Activated naive CD4-positive, alpha-beta T cell treated with Interleukin-2 at 50 U/mL for 16 hours (primary cell): Measurements from ENCODE around the gene DOCK8.

Experiments used
- DNase-seq: peaks from one replicate; pipeline ENCODE4 v3.0.0-alpha.2; 2020

The DOCK8 gene

DNA sequence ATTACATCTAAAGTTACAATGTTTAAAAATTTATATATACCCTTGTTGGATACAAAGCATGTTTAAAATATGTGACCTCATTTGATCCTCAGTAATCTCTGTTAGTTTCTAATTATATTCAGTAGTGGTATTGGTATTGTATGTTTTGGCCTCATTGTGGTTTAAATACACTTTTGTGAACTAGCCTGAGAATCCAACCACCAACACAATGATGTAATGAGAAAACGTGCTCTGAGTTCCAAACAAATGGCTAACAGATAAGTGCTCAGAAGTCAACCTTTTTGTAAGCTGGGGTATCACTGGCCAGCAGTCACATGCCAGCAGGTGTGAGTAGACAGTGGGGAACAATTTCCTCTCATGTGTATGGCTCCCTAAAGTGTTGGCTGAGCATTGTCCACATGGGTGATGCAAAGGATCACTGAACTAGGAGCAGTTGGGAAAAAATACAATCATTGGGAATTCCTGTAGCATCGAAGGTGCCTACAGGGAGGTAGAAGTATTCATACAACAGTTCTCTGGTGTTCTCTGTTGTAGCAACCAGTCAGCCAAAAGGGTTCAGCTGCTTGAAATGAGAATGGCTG lies 56.1 kb downstream of the DOCK8 start:
- no peak for DNase-seq

DNA sequence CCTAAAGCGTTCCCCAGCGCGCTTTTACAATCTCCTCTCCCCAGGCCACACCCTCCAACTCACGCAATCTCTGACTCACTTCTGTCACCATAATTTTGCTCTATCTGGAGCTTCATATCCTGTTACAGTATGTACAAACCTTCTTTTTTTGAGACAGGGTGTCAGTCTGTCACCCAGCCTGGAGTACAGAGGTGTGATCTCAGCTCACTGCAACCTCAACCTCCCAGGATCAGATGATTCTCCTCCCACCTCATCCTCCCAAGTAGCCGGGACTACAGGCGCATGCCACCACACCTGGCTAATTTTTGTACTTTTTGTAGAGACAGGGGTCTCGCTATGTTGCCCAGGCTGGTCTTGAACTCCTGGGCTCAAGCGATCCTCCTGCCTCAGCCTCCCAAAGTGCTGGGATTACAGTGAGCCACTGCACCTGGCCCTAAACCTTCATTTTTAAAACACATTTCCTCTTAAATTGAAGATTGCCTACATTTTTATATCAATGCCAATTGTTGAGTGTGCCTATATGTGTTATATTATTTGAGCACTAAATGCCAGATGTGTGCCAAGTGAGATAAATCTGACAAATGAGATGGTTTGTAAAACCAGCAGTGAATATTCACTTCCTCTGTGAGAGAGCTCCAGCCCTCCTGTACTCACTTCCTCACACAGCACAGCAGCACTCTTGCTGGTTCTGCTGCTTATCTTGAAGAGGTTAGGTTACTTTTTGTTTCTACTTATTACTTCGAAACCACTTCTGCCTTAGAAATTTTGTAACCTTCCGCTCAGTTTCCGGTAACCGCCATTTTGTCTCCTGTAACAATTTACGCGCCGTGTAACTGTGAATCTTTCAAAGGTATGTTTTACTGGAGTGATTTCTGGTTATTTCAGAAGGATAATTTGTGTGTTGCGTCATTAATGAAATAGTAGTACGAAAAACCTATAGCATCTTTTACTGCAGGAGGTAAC lies 57.9 kb downstream of the DOCK8 start:
- DNase-seq: peak; percentile 77

DNA sequence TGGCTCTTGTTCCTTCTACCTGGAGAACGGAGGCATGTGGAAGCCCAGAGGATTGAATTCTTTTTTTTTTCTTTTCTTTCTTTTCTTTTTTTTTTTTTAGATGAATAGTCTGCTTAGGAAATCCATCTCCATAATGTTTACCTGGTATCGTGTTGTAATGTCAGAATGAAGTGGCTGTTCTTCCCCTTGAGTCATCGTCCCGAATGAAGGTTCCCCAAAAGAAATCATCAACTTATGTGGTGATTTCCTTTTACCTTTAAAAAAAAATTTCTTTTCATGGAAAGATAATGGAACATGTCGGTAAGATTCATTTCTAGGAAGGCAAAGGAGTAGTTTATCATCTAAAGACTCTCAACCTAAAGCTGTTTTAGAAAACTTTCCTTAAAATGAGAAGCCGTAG lies 59.7 kb downstream of the DOCK8 start:
- no peak for DNase-seq

DNA sequence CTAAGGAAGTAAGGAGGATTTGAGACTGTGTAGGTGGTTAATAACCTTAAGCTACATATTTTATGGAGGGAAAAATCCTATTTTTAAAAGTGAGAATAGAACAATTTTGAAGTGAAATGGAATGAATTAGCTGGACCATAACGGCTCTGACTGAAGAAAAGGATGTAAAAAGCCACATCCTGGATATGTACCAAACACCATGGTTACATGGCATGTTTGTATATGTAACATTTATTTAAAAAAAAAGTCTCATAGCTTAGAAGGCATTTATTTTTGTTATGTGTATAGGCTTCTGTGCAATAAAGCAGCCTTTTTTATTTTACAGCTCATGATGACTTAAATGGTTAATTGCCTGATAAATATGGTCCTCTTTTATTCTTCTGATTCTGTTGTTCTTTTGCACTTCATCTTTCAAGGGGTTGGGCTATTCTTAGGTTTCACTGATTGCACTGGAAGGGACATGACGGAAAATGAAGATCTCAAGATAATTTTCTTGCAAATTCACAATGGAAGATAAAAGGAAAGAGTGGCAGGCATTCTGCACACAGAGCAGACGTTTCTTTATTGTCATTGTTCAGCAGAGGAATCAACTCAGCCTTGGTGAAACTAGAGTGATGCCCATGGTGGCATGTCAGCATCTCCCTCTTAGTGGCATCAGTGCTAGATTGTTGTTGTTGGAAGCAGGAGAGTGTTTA lies 63.1 kb downstream of the DOCK8 start:
- DNase-seq: no peak

DNA sequence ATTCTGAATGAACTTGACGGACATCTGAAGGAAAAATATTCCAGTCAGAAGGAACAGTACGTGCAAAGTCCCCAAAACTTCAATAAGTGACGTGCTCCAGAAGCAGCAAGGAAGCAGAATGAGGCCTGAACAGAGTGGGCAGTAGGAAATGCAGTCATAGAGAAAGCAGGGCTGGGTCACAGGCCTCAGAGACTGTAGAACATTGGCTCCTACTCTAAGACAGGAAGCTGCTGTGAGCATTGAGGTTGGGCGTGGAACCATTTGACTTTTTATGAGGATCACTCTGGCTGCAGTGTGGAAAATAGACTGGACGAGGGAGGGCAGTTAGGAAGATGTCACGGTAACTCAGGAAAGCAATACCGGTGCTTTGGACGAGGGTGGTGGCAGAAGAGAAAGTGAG lies 64.0 kb downstream of the DOCK8 start:
- DNase-seq: peak; percentile 55

DNA sequence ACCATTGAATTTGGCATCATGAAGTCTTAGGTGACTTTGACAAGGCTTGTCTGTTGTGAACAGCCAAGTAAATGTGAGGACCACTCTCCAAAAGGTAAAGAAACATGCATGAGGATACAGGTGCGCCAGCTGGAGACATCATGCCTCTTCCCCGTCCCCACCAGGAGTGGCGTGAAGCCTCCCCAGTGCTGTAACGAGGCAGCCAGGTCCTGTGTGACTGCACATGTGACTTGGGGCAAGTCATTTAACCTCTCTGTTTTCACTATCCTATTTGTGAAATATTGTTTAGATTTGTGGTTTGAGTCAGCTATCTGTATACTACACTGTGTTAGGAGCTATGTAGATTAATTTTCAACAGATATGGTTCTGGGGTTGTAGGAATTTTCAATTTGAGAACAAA lies 65.0 kb downstream of the DOCK8 start:
- DNase-seq: no peak

DNA sequence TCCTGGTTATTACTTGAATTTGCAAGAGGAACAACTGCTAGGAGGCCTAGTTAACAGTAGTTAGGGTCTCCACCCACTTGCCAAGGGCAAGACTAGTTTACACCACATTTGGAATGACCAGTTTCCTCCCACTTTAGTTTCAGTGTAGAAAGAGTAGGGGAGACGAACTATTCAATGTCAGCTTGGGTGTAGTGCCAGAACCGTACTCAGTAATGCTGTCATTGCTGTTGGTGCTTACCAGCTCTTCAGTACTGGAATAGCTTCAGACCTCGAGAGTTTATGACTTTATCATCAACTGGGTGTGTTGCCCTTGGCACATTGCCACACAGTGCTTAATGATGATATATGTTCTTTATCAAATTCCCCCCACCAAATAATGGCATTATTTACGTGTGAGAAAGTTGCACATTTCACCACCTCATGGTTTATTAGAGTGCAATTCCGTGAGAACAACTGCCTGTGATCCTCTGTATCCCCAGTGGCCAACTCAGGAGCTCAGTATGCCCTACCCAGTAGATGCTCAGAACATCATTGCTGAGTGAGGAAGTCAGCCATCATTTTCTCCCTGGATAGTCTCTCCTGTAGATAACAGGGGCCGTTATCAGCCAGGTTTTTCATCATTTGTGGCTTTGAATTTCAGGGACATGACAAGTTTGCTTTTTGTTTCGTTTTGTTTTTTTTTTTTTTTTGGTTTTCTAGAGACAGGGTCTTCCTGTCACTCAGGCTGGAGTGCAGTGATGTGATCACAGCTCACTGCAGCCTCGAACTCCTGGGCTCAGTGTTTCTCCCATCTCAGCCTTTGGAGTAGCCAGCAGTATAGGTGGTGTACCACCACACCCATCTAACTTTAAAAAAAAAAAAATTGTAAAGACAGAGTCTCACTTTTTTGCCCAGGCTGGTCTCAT lies 67.3 kb downstream of the DOCK8 start:
- peak; percentile 22 for DNase-seq

DNA sequence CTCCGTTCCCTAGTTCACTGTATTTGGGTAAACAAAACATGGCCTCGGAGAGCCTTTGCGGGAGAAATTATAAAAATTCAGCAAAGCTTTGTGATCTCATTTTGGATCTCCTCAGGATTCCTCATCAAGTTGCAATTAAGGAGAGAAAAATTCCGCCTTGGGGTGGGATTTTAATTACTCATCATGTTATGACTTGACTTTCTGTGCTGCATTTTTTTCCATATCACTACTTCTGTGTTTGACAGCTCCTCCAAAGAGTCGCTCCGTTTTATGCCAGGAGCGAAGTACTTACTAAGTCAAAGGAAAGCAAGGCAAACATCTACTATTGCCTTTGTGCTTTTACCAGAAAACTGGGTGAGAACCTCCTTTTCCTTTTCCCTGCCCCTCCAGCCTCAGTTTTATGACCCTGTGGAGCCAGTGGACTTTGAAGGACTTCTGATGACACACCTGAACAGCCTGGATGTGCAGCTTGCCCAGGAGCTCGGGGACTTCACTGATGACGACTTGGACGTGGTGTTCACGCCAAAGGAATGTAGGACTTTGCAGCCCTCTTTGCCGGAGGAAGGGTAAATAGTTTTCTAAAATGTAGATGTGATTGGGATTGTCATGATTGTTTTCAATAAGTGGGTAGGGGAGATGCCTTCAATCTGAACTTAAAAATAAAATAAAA lies 71.5 kb downstream of the DOCK8 start:
- DNase-seq: no peak

DNA sequence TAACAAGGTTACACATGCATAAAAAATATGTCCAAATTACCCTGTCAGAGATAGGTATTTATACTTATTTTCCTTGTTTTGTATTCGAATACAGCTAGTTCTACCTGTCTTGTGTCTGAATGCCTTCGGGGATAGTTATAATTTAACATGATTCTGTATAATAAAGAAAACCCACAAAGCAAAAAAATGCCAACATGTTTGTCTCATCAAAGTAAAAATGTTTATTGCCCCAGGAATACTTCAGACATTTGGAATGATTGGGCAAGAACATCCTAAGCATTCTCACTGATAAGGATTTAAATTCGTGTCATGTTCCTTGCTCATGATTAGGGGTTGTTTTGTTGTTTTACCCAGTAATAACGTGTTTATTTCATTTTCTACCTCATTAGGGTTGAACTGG lies 74.5 kb downstream of the DOCK8 start:
- DNase-seq: no peak

DNA sequence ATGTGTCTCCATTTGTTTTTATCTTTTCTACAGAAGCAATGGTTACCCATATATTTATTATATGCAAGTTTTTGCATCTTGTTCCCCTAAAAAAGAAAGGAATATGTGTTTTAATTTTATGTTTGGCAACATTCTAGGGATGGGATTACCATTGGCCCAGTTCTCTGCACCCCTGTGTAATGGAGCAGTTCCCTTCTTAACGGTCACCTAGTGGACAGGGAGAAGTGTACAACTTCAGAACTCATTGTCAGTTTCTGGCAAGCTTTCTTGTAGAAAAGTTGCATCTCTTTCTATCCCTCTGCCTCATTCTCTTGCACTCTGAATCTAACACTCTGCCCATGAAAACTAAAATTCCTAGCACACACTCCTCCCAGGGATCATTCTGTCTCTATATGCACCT lies 78.2 kb downstream of the DOCK8 start:
- DNase-seq: no peak

DNA sequence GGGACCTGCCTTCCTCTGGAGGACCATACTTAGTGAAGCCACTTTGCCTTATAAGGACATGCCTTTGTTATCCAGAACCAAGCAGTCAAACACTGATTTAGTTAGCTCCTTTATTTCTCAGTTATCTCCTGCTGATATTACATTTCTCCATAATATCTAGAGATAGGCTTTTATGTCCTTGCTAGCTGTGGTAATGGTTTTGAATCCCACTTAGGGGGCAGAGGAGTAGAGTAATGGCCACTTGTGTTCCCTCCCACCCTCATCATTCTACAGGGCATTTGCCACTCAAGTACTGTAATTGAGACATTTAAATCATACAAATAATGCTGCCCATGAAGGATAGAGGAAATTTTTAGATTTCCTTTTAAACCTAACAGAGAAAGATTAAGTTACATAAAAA lies 80.9 kb downstream of the DOCK8 start:
- DNase-seq: no peak

DNA sequence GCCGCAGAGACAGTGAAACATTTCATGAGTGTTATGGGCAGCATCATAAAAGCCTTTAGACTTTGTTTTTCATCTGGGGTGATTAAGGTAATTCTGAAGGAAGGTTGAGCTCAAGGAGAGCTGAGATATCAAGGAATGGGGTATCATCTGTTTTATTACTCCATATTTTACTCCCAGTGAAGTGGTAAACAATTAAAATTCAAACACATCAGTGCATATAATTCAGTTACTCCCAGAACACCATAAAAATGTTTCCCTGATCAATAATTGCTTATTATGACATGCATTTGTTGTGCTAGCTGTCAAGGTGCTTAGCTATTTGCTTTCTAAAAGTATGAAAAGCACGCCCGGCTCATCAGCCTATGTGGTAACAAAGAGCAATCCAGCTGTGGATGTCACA lies 81.7 kb downstream of the DOCK8 start:
- DNase-seq: no peak

DNA sequence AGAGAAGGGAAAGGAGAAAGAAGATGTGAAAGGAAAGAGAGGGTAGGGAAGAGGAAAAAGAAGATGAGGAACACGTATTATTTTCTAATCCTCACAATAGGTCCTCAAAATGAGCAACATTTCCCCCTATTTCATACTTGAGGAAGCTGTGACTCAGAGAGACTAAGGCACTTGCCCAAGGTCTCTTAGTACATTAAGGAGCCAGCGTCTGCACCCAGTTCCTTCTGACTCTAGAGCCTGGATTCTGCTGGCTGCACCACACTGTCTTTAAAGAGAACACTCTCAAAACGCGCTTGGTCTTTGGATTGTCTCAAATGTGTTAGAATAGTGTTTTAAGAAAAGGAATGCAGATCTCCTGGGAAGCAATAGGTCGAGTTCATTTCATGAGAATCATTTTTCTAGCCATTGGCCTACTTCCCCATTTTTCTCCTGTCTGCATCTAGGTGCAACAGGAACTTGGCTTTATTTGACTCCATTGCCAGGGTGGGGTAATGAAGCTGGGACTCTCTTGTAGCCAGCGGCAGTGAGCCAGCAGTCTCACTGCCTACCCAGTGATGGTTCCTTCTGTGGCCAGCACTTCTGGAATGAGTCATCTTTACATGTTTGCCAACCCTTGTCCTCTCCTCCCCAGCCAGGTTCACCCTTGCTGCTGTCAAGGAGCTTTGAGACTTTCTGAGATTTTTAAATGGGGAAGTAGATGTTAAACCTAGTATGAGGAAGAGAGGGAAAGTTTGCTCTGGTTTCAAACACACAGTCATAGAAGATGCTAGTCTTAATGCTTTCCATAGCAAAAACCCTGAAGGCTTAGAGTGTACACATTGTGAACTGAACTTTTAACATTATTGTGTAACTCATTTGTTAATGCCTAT lies 82.7 kb downstream of the DOCK8 start:
- no peak for DNase-seq

DNA sequence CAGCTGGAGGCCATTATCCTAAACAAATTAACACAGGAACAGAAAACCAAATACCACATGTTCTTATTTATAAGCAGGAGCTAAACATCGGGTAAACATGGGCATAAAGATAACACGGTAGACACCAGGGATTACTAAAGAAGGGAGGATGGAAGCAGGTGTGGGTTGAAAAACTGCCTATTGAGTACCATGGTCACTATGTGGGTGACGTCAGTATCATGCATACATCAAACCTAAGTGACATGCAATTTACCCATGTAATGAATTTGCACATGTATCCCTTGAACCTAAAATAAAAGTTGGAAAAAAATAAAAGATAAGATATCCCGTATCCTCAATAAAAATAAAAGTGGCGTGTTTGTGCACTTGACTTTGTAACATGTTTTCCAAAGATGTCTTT lies 88.8 kb downstream of the DOCK8 start:
- no peak for DNase-seq

DNA sequence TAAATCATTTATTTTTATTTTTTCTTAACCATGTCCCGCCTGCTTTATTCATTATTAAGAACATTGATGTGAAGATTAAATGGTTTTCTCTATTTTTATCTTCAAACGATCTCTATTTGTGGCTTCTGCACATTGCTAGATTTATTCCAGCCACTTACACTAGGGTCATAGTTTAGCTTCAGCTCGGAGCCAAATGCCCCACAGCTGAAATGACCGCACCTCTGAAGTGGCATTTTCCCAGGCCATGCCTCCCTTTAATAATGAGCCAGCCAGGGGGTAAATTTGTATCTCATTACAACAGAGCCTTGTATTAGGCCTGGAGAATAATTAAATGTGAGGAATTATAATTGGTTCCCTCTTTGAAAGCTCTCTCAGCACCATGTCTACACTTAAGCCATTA lies 89.4 kb downstream of the DOCK8 start:
- no peak for DNase-seq

DNA sequence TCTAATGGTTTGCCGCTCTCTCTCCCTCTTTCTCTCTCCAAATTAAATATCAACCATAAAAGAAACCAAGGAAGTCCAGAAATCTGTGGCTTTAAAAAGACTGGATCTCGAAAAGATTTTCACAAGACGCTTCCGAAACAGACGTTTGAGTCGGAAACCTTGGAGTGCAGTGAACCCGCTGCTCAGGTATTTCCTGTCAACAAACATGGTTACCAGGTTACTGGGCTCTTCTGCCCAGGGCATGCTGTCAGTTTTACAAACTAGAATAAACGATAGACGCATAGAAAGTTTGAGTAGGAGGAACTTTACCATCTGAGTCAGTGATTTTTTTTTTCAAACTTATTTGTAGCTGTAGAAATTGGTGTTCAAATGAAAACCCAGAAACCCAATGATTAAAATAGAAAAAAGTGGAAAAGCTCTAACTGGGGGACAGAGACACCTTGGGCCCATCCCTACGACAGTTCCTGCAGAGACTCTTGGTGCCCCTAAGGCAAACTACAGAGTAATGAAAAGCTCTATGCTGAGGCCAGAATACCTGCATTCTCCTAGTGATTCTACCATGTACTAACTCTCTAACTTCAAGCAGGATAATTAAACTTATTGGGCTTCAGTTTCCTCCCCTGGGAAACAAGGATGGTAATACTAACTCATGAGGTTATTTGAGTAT lies 90.0 kb downstream of the DOCK8 start:
- DNase-seq: peak; percentile 31

DNA sequence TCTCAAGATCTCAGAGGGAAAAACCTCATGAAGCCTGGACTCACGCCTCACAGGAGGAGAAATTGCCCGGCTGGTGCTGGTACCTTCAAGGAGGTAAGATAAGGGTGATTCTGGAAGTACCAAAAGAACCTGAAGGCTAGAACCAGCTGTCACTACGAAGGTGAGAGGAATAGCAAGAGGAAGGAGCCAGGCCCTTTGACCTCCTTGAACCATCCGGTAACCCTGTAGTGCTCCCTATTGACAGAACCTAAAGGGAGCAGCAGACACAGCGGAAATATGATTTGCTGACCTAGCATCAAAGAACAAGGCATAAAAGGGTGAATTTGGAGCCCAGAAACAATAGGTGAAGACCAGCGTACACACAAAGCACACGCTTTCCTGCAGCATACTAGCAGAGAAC lies 92.2 kb downstream of the DOCK8 start:
- peak; percentile 29 for DNase-seq

DNA sequence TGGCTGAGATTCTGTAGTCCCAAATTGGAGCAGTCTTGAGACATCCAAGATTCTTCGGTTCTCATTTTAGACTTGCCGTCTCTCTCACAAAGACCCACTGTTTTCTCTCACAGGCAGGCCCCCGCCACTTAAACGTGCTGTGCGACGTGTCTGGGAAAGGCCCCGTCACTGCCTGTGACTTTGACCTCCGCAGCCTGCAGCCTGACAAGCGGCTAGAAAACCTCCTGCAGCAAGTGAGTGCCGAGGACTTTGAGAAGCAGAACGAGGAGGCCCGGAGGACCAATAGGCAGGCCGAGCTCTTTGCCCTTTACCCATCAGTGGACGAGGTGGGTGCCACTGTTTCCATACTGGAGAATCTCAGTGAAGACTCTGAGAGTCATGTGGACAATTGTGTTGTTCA lies 97.2 kb downstream of the DOCK8 start:
- no peak for DNase-seq

DNA sequence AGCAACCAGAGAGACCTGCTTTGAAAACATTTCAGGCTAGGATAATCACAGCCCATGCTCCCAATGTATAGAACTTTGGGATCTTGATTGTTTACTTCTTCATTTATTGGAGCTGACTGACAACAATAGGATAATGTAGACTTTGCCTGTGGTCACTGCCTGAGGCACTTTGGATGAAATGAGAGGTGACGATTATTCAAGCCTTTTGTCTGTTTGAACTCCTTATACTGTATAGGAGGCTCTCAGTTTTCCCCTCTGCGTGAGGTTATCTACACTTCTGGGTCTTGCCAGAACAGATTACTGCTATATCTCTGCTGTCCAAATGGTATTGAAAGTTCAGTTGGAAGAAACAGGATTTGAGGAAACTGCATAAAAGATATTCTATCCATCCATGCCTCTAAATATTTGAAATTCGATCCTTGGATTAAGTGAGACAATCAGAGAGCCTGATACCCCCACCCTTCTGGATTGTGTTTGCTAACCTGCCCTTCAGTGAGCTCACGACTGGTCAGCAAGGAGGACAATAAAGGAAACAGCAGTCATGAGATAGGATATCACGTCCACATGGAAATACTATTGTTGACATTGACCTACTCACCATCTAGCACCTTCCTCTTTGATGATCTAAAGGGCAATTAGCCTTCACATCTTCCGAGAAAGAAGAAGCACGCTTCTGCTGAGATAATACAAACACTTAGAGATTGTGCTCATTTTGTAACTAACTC lies 98.1 kb downstream of the DOCK8 start:
- no peak for DNase-seq

DNA sequence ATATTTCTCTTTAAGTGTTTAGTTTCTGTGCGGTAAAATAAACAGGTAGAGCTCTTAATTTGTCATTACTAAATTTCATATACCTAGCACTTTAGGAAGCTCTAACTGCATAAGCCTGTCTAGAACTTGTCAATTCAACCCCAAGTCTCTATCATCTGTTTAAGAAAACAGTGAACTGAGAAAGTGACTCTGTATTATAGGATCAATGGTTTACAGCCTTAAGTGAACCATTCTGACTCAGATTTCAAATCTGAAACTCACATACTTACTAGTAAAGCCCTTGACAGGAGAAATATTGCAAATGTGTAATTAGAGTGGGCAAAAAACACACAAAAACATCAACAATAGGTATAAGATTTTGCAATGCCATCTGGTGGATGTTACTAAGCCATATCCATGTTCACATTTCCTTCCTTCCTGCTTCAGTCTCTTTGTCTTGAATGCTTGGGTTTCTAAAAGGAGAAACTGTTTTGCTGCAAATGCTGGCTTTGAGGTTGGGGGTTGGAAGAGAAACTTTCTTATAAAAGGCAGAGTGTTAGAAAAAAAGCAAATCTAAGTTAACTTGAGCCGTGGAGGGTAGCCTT lies 101.8 kb downstream of the DOCK8 start:
- DNase-seq: no peak
